Measurements from ENCODE around the gene CBARP.

DNA sequence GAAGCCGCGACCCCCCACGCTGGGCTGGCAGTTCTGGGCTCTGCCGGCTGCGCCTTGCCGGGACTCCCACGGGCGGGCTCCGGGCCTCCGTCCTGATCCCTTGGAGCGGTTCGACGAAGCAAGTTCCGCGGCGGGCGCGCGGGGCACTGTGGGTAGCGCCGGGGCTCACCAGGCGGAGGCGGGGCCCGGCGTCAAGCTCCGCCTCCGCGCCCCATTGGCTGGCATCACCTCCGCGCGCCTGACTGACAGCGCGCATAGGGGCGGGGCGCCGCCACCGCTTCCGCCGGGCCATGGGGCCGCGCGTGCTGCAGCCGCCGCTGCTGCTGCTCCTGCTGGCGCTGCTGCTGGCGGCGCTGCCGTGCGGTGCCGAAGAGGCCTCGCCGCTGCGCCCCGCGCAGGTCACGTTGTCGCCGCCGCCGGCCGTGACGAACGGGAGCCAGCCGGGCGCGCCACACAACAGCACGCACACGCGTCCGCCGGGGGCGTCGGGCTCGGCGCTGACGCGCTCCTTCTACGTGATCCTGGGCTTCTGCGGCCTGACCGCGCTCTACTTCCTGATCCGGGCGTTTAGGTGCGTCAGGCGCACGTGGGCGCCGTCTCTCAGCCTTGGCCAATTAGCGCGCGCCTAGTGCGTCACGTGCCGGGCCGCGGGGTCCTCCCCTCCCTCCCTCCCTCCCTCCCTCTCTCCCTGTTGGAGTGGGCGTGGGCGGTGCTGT, 37.6 kb upstream of the CBARP start, which contains the start of gene FAM174C:
- TF ChIP-seq POLR2A (IDR thresholded peaks at IDR 0.05; ENCODE audit: borderline replicate concordance, extremely low read depth, insufficient read depth, insufficient read length) = peak; percentile 83
- TF ChIP-seq, protein P1, sequence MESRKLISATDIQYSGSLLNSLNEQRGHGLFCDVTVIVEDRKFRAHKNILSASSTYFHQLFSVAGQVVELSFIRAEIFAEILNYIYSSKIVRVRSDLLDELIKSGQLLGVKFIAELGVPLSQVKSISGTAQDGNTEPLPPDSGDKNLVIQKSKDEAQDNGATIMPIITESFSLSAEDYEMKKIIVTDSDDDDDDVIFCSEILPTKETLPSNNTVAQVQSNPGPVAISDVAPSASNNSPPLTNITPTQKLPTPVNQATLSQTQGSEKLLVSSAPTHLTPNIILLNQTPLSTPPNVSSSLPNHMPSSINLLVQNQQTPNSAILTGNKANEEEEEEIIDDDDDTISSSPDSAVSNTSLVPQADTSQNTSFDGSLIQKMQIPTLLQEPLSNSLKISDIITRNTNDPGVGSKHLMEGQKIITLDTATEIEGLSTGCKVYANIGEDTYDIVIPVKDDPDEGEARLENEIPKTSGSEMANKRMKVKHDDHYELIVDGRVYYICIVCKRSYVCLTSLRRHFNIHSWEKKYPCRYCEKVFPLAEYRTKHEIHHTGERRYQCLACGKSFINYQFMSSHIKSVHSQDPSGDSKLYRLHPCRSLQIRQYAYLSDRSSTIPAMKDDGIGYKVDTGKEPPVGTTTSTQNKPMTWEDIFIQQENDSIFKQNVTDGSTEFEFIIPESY (IDR thresholded peaks at IDR 0.05; ENCODE audit: extremely low read depth, insufficient replicate concordance, low read length) = no peak
